ENCODE data around the gene RGP1. TPM values are rescaled to one million over a fixed set of nuclear protein-coding genes. Genes with fewer than 3 reads are reported as not detected.
A peak's percentile ranks its signal among the peaks of the same experiment; 100 is the strongest.

The RGP1 gene
- total RNA-seq, 1 donor: 18.5 TPM

DNA sequence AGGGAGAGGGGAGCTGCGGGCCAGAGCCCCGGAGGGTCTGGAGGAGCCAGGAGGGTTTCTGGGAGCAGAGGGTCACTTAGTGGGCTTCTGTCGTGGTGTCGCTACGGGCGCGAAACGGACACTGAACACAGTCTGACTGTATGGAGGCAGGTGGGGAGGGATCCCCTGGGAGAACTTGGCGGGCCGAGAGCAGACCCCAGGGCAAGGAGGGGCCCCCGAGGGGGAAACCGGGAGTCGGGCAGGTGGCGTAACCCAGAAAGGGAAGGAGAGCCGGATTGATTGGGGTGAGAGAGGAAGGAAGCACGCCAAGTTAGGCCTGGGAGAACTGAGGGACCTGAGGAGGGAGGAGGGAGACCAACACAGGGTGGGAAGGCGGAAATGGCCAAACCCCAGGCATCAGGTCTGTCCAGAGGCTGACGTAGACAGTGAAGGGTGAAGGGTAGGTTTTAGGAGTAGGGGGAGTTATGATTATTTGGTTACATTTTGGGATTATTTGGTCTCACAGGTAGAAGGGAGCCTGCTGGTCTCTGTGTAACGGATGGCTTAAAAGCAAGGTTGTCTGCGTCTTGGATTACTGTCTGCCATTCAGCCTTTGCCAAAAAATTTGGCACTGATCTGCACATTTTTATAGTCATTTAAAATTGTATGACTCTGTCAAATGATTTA lies 8.3 kb downstream of the RGP1 start:
- no peak for DNase-seq (ENCODE audit: insufficient read length, low spot score, missing footprints)
- H3K4me2 ChIP-seq (ENCODE audit: insufficient read depth, low read length): peak overlapping the region; percentile 77
- peaks cover 13% of the 10 kb centered on the region for H3K36me3 ChIP-seq (ENCODE audit: insufficient read depth, low read length)
- TF ChIP-seq, protein P1, sequence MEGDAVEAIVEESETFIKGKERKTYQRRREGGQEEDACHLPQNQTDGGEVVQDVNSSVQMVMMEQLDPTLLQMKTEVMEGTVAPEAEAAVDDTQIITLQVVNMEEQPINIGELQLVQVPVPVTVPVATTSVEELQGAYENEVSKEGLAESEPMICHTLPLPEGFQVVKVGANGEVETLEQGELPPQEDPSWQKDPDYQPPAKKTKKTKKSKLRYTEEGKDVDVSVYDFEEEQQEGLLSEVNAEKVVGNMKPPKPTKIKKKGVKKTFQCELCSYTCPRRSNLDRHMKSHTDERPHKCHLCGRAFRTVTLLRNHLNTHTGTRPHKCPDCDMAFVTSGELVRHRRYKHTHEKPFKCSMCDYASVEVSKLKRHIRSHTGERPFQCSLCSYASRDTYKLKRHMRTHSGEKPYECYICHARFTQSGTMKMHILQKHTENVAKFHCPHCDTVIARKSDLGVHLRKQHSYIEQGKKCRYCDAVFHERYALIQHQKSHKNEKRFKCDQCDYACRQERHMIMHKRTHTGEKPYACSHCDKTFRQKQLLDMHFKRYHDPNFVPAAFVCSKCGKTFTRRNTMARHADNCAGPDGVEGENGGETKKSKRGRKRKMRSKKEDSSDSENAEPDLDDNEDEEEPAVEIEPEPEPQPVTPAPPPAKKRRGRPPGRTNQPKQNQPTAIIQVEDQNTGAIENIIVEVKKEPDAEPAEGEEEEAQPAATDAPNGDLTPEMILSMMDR (IDR thresholded peaks at IDR 0.05; ENCODE audit: extremely low read depth, low read depth, low read length): no peak
- H3K9me3 ChIP-seq (ENCODE audit: low read depth, low read length): no peaks in the 10 kb centered on the region
- peaks cover 2% of the 10 kb centered on the region for H4K20me1 ChIP-seq (ENCODE audit: insufficient read depth, low read length)
- H2AFZ ChIP-seq (ENCODE audit: low read length): peak overlapping the region; percentile 23
- H3K27me3 ChIP-seq (ENCODE audit: insufficient read depth, low read length): no peaks in the 10 kb centered on the region
- peak overlapping the region; percentile 60 for H3K4me3 ChIP-seq (ENCODE audit: insufficient read depth, low read length)
- H3K79me2 ChIP-seq (ENCODE audit: insufficient read depth, low read length): no peaks in the 10 kb centered on the region
- H3K4me1 ChIP-seq (ENCODE audit: insufficient read depth, low read length): peaks cover 29% of the 10 kb centered on the region
- no peak overlapping the region for H3K27ac ChIP-seq (ENCODE audit: low read depth, low read length)

DNA sequence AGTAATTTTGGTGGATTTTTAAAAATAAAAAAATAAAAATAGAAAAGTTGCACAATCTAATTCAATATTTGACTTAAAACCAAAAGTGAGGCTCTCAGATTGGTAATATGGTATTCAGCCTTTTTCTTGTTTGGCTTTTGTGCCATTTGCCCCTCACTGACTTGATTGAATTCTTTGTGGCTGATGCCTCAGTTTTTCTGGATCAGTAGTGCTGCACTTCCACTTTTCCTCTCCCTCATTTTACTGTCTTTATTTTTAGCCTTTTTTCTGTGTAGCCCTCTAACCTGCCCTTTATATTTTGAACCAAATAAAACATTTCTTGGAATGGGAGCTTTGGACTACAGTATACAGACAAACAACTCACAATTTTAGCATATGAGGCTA lies 8.8 kb downstream of the RGP1 start:
- Histone ChIP-seq H3K79me2 (ENCODE audit: insufficient read depth, low read length) (no peaks in the 10 kb centered on the region), H3K4me3 (ENCODE audit: insufficient read depth, low read length) (no peak overlapping the region), H3K27ac (ENCODE audit: low read depth, low read length) (no peak overlapping the region), H3K36me3 (ENCODE audit: insufficient read depth, low read length) (peaks cover 8% of the 10 kb centered on the region), H3K4me1 (ENCODE audit: insufficient read depth, low read length) (peaks cover 29% of the 10 kb centered on the region), H3K9me3 (ENCODE audit: low read depth, low read length) (no peaks in the 10 kb centered on the region), H3K27me3 (ENCODE audit: insufficient read depth, low read length) (no peaks in the 10 kb centered on the region), H4K20me1 (ENCODE audit: insufficient read depth, low read length) (peaks cover 2% of the 10 kb centered on the region), H3K4me2 (ENCODE audit: insufficient read depth, low read length) (peak overlapping the region; percentile 77), H2AFZ (ENCODE audit: low read length) (no peak overlapping the region)
- TF ChIP-seq, protein P1 (IDR thresholded peaks at IDR 0.05; ENCODE audit: extremely low read depth, low read depth, low read length): no peak
- no peak for DNase-seq (ENCODE audit: insufficient read length, low spot score, missing footprints)

DNA sequence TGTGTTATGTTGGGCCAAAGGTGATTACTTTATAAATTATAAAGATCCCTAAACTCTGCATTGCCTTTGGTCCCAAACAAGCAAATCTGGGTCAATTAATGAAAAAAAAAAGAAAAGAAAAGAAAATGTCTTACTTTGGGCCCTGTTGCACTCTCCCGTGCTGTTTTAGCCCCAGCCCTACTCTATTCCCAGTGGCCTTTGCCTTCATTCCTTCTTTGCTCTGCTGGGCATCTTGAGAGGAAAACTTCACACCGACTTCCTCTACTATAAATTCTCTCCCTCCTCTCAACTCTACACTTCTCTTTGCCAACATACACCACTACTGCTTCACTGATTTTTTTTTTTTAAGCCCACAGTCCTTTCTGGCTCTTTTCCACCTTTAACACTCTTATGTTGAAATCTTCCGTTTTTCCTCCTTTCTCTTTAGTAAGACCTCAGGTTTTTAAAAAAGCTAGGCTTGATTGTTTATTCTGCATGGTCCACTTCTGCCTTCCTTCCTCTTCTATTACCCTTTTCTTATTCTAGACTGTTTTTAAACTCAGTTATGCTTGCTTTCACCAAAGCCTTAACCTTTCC lies 9.5 kb downstream of the RGP1 start:
- no peak overlapping the region for H3K4me3 ChIP-seq (ENCODE audit: insufficient read depth, low read length)
- peak overlapping the region; percentile 77 for H3K4me2 ChIP-seq (ENCODE audit: insufficient read depth, low read length)
- no peak overlapping the region for H2AFZ ChIP-seq (ENCODE audit: low read length)
- TF ChIP-seq, protein P1 (IDR thresholded peaks at IDR 0.05; ENCODE audit: extremely low read depth, low read depth, low read length): no peak
- no peaks in the 10 kb centered on the region for H3K9me3 ChIP-seq (ENCODE audit: low read depth, low read length)
- H3K27ac ChIP-seq (ENCODE audit: low read depth, low read length): no peak overlapping the region
- peaks cover 2% of the 10 kb centered on the region for H4K20me1 ChIP-seq (ENCODE audit: insufficient read depth, low read length)
- peaks cover 29% of the 10 kb centered on the region for H3K4me1 ChIP-seq (ENCODE audit: insufficient read depth, low read length)
- DNase-seq (ENCODE audit: insufficient read length, low spot score, missing footprints): no peak
- H3K79me2 ChIP-seq (ENCODE audit: insufficient read depth, low read length): no peaks in the 10 kb centered on the region
- peaks cover 4% of the 10 kb centered on the region for H3K36me3 ChIP-seq (ENCODE audit: insufficient read depth, low read length)
- no peaks in the 10 kb centered on the region for H3K27me3 ChIP-seq (ENCODE audit: insufficient read depth, low read length)

DNA sequence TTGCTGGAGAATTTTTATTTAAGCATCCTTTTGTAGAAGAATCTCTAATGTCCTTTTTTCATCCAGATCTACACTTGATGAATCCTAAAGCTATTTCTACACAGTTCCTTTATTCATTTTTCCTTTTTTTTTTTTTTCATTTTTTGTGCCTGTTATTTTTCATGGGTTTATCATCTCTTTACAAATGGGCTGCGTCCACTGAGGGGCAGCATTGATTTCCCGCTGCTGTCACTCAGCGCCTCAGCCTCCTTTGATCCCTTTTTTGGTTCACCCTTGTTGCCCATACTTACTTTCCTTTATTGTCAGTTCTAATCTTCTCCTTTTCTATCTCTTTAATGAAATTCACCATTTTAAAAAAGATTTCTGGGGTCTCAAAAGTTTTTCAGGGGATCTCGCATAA lies 10.7 kb downstream of the RGP1 start:
- H3K79me2 ChIP-seq (ENCODE audit: insufficient read depth, low read length): no peaks in the 10 kb centered on the region
- no peaks in the 10 kb centered on the region for H3K9me3 ChIP-seq (ENCODE audit: low read depth, low read length)
- peaks cover 29% of the 10 kb centered on the region for H3K4me1 ChIP-seq (ENCODE audit: insufficient read depth, low read length)
- peaks cover 2% of the 10 kb centered on the region for H4K20me1 ChIP-seq (ENCODE audit: insufficient read depth, low read length)
- H2AFZ ChIP-seq (ENCODE audit: low read length): no peak overlapping the region
- no peak overlapping the region for H3K4me2 ChIP-seq (ENCODE audit: insufficient read depth, low read length)
- TF ChIP-seq, protein P1 (IDR thresholded peaks at IDR 0.05; ENCODE audit: extremely low read depth, low read depth, low read length): no peak
- no peaks in the 10 kb centered on the region for H3K27me3 ChIP-seq (ENCODE audit: insufficient read depth, low read length)
- no peak overlapping the region for H3K4me3 ChIP-seq (ENCODE audit: insufficient read depth, low read length)
- H3K36me3 ChIP-seq (ENCODE audit: insufficient read depth, low read length): peaks cover 4% of the 10 kb centered on the region
- no peak overlapping the region for H3K27ac ChIP-seq (ENCODE audit: low read depth, low read length)
- DNase-seq (ENCODE audit: insufficient read length, low spot score, missing footprints): no peak
